GM12892 (cell line): ENCODE measurements around the gene TBC1D13.

ENCODE experiments used
- POLR2A ChIP-seq: IDR thresholded peaks from 2 replicates; pipeline ENCODE4 v1.6.1; 2011; ENCODE audit warnings: low read depth, low read length, control low read depth
- POLR2AphosphoS5 ChIP-seq: IDR thresholded peaks from 2 replicates; pipeline ENCODE4 v1.6.1; 2011; ENCODE audit warnings: low read depth, low read length, control low read depth
- TAF1 ChIP-seq: IDR thresholded peaks from 2 replicates; pipeline ENCODE4 v1.6.1; 2011; ENCODE audit warnings: low read depth, mild to moderate bottlenecking, control low read depth, low read length, borderline replicate concordance

DNA sequence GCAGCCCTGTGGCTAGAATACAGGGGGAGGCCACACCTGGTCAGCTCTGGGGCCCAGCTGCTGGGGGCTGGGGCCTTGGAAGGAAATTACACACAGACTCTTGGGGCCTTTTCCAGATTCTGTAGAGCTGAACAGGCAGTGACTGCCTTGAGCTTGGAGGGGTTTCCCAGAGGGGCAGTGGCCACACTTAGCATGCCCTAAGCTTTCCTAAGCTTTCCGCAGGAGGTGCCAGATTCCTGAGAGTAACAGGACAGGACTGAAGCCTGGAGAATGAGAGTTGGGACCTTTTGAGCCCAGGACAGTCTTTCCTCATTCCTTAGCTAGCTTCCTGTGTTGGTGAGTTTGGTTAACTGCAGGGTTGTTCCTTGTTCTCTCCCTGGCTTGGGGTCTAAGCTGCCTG is 1.4 kb downstream of the TBC1D13 start:
- no peak for TF ChIP-seq POLR2AphosphoS5
- TF ChIP-seq POLR2A: no peak
- TF ChIP-seq TAF1: no peak
